Stimulated activated CD8-positive, alpha-beta memory T cell treated with anti-CD3 and anti-CD28 coated beads, Interleukin-12 subunit alpha, Interleukin-12 subunit beta, amount 100 ng/mL, for 4 hours (primary cell): ENCODE measurements around the gene NEDD9.

ENCODE experiments used
- DNase-seq: peaks from one replicate; pipeline ENCODE4 v3.0.0-alpha.2; 2020; ENCODE audit warnings: low read depth

Gene NEDD9

DNA sequence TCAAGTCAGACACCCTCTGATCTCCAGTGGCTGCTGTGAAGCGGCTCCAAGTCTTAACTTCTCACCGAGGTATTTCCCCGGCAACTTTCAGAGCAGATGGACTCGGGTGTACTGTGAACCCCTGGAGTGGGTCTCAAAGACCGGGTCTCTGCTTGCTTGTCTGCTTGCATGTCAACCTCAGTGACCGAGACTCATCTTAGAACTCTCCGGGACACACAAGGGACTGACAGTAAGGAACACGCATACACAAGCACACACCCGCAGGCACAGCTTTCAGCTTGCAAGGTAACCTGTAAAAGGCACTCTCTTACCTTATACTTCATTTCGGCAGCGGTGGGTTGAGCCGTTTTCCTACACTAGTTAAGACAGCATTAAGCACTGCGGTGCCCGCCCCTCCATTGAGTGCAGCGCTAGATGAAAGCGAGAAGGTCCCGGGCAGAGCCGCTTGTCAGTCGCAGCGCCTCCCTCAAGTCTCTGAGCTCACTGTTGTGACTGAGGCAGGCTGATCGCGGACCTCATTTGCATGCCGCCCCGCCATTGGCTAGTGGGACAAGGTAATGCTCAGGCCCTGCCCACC lies at the start of gene NEDD9:
TSS of gene NEDD9 (minus strand) at position 476 of the 577 bp plus-strand sequence. CDS start at position 323, 153 bp downstream.
- peak; percentile 85 for DNase-seq

DNA sequence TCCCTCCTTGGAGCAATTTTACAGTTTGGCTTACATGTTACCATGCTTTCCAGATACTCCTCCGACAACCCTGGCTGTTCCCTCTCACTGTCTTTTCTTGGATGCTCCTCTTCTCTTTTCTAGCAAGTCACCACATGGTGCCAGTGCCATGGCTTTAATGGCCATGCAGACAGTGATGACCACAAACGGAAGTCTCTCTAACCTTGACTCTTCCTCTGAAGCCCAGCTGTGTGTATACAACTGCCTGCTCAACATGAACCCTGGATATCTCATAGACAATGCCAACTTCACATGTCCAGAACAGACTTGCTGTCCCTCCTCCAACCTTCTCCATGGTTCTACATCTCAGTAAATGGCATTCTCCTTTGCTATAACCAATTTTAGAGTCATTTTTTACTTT lies 49.8 kb upstream of the NEDD9 start:
- no peak for DNase-seq

GRCh38 chr6:11280394-11280793 lies 47.9 kb upstream of the NEDD9 start:
- DNase-seq: no peak

GRCh38 chr6:11279284-11279689 lies 46.8 kb upstream of the NEDD9 start:
- no peak for DNase-seq

- DNase-seq: no peak
Observed at GRCh38 chr6:11278207-11278559, 45.7 kb upstream of the NEDD9 start.

DNA sequence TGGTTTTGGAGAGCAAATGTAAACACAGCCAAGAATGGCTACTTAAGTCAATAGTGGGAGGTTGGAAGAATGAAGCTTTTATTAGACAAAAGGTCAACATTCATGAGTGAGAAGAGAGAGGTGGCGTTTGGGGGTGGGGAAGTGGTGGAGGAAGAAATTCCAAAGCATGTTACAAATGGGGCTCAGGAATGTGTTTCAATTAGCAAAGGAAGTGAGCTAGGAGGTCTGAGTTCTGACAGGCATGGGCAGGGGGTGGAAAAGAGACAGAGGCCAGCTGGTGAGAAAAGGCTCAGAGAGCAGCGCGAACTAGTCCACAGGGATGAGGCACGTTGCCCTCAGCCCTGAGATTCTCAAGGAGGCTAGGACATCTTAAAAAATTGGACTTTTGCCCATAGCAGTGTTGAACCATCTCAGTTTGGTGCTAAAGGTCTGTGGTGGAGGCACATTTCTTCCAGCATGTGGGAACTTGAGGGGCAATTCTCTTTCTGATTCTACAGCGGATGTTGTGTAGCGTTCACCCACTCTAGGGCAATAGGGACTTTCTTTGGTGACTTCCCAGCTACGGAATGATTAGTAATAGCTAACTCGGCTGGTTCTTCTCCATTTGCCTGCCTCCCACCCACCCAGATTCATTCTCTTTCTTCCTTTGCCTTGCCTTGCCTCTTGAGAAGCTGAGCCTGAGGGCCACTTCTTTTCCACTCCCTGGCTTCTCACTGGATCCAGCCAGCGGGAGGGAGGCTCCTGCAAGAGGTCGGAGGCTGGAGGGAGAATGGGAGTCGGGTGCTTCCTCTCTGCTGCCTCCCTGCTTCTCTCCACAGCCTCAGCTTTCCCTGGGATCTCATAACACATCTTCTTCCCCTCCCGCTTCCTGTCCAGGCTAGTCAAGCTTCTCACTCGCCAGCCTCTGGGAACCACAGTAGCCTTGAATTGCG lies 45.1 kb upstream of the NEDD9 start:
- no peak for DNase-seq

DNA sequence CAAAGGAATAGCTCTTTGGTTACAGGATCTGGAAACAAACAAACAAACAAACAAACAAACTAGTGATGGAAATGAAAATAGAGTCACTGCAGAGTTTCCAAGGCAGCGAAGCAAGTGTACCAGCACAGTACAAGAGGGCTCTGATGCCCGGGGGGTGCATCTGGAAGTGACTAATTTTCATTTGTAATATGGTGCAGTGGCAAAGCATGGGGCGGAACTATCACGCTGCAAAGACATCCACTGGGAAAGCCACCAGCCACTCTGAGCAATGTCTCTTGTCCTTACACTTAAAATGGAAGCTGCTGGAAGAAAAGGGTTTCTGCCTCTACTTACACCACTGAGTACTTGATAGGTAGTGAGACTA lies 44.4 kb upstream of the NEDD9 start:
- DNase-seq: no peak

GRCh38 chr6:11276228-11276627 lies 43.8 kb upstream of the NEDD9 start:
- no peak for DNase-seq

DNA sequence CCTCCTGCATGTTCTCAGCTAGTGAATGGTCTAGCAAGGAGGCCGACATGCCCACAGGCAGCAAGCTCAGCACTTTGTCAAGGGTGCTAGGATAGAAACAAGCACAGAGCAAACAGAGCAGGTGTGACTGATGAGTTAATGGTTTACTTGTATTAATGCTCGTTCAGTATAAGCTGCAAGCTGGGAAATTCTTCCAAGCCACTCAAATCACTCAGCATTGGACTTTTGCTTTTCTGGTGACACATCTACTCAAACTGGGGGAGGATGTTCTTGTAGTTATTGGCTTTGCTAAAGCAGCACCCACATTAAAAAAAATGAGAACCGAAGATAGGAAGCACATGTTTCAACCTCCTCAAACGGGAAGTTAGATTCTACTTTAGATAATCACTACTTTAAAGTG lies 43.1 kb upstream of the NEDD9 start:
- DNase-seq: no peak

- no peak for DNase-seq
Observed at GRCh38 chr6:11273406-11274065, 41.1 kb upstream of the NEDD9 start.

GRCh38 chr6:11272491-11273192 lies 40.2 kb upstream of the NEDD9 start:
- no peak for DNase-seq

DNA sequence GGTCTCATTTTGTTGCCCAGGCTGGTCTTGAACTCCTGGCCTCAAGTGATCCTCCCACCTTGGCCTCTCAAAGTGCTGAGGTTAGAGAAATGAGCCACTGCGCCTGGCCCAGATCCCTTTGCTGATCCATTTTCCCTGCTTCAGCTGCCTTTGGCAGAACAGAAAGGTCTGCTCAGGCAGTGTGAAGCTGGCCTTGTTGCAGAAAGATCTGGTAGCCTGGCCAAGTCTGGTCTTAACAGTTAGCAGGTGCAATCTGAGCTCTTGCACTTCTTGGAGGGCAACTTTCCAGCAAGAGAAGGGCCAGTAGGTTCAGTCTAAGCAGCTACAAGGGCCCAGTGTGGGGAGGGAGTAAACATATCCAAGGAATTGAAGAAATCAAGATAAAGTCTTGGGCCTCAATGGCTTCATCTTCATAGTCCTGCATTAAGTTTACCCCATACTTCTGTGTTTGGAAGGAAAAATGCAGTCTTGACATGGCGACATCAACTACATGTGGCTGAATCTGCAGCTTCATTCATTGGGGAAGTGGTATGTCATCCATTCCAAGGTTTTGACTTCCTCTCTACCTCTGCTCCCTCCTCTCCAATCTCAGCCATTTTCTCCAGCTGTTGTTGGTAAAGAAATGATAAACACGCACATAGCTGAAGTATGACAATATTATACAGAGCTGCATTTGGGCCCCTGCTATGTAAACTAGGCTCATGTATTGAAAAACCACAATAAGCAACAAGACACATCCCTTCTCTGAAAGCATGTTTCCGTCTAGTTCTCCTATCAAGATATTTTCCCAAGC lies 39.0 kb upstream of the NEDD9 start:
- DNase-seq: no peak

DNA sequence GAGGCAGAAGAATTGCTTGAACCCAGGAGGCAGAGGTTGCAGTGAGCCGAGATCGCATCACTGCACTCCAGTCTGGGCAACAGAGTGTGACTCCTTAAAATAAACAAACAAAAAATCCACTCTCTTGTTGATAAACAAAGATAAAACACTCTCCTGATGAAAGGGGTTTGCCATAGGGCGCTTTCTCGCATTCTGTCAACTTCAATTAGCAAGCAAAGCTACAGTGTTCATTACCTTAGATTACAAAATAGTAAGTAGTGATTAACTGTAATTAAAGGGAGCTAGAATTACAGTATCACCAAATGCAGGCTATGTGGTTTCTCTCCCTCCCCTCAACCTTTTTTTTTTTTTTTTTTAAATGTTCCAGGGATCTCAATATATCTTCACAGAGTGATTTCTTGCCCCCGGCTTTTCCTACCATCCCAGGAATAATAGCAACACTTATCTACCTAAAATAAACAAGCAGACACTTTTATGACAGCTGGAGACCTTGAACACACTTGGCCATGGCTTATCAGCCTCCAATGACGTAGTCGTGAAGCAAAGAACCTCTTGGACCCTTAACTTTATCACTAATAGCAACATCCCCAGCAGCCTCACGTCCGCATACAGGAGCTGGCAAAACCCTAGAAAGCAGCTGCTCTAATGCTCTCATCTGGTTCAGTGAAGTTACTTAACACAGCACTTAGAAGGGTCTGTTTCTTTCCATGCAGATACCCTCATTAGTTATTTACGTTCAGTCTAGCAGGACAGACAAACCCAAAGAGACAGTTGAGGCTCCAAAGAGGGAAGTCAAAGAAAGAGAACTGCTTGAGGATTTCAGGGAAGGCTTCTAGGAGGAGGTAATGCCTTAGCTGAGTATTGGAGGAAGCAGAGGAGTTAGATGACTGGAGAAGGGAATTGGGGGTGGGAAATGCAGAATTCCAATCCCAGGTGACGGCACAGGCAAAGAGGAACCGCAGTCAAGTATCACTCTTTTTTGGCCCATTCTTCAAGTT lies 37.9 kb upstream of the NEDD9 start:
- DNase-seq: no peak

DNA sequence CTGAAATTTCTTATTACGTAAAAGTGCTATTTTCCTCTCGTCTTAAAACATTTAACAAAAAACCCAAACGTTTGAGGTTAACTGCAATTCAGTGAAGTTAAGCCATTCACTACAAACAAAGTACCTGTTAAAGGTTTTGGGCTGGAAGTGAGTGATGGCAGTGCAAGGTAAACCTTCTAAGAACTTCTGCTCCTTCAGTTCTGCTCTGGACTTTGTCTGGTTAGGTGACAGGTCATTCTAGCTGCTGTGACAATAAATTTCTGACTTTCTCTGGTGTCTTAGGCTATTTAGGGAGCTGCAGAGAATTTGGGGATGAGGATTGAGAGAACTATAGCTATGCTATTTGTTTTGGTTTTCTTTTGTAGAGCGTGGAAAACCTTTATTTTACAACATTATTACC lies 36.5 kb upstream of the NEDD9 start:
- no peak for DNase-seq

- DNase-seq: no peak
Observed at GRCh38 chr6:11266926-11267325, 34.5 kb upstream of the NEDD9 start.

DNA sequence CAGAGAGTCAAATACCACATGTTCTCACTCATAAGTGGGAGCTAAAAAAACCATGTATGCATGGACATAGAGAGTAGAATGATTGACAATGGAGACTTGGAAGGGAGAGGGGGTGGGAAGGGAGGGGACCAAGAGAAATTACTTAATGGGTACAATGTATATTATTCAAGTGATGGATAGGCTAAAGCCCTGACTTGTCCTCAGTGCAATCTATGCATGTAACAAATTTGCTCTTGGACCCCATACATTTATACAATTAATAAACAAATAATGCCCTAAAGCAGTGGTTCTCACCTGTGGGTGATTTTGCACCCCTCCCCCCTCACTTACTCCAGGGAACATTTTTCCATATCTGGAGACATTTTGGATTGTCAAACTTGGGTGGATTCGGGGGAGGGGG lies 33.5 kb upstream of the NEDD9 start:
- no peak for DNase-seq

- DNase-seq: no peak
Observed at GRCh38 chr6:11264100-11264499, 31.6 kb upstream of the NEDD9 start.

GRCh38 chr6:11263291-11263775 lies 30.9 kb upstream of the NEDD9 start:
- DNase-seq: no peak

DNA sequence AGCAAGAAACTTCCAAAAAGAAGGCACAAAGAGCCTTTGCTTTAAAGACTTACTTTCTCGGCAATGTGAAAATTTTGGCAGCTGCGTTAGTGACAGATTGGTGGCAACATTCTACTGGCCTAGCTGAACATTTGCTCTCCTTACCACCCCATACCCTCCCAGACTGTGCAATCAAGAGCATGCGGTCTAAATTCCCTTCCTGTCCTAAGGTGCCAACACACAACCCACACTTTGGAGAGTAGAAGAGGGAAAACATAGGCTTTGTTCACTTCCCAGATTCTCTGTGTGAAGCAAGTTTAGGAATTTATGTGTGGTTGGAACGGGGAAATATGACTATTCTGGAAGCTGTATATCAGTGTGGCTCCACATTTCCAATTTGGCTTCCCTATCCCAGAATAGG lies 29.8 kb upstream of the NEDD9 start:
- DNase-seq: no peak
